HG03457 (cell line): Measurements from ENCODE around the gene HACD1.
A peak's percentile ranks its signal among the peaks of the same experiment; 100 is the strongest.

Source experiments
- ATAC-seq: cut with Tn5 transposase; IDR thresholded peaks from one replicate; pipeline ENCODE4 v1.9.1; 2021; ENCODE audit warnings: moderate number of reproducible peaks; ENCODE audit not compliant: unreplicated experiment

Gene HACD1

GRCh38 chr10:17586821-17587234, 30.3 kb downstream of the HACD1 start:
- ATAC-seq, result peak; percentile 43

- ATAC-seq, result peak; percentile 63
Measured at GRCh38 chr10:17585016-17585415, 32.2 kb downstream of the HACD1 start.

- ATAC-seq, result no peak
Measured at GRCh38 chr10:17580885-17581284, 36.3 kb downstream of the HACD1 start.

- no peak for ATAC-seq
Measured at GRCh38 chr10:17578603-17579002, 38.6 kb downstream of the HACD1 start.

- ATAC-seq, result no peak
Measured at GRCh38 chr10:17576768-17577167, 40.4 kb downstream of the HACD1 start.

GRCh38 chr10:17564911-17565310, 52.3 kb downstream of the HACD1 start:
- no peak for ATAC-seq

GRCh38 chr10:17563452-17563851, 53.7 kb downstream of the HACD1 start:
- no peak for ATAC-seq

- ATAC-seq, result no peak
Measured at GRCh38 chr10:17562614-17563013, 54.6 kb downstream of the HACD1 start.

- no peak for ATAC-seq
Measured at GRCh38 chr10:17561111-17561510, 56.1 kb downstream of the HACD1 start.

GRCh38 chr10:17557459-17557858, 59.7 kb downstream of the HACD1 start:
- no peak for ATAC-seq

- no peak for ATAC-seq
Measured at GRCh38 chr10:17548770-17549169, 68.4 kb downstream of the HACD1 start.

GRCh38 chr10:17548162-17548561, 69.0 kb downstream of the HACD1 start:
- no peak for ATAC-seq

GRCh38 chr10:17547060-17547459, 70.1 kb downstream of the HACD1 start:
- ATAC-seq, result no peak

- no peak for ATAC-seq
Measured at GRCh38 chr10:17544465-17544864, 72.7 kb downstream of the HACD1 start.
